B cell (primary cell): ENCODE measurements around the gene WFIKKN2.

ENCODE experiments used
- CTCF ChIP-seq: fragments of 200-600 bp; IDR thresholded peaks from one replicate; pipeline ENCODE4 v1.8.0; 2022; ENCODE audit warnings: antibody characterized with exemption, mild to moderate bottlenecking
- EZH2 ChIP-seq: IDR thresholded peaks from 2 replicates; pipeline ENCODE4 v1.6.1; 2012; ENCODE audit warnings: borderline replicate concordance, low read depth, mild to moderate bottlenecking, moderate library complexity, low read length; ENCODE audit not compliant: insufficient read depth, poor library complexity, severe bottlenecking

DNA sequence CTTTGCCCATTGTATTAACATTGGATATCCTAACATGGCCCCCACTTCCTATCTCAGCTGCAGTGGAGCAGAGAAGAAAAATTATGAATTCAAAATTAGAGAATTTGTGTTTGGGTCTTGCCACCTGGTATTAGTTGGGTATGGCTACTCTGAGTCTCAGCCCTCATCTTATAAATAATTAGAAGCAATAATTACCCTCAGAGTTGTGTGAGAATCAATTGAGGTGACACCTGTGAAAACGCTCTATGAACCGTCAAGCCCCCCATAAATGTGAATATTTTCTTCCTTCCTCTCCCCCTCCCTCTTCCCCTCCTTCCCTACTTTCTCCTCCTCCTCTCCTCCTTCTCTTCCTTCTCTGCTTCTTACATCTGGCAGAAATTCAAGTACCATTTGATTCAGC lies 39.7 kb downstream of the WFIKKN2 start:
- TF ChIP-seq EZH2 (no peak), CTCF (no peak)
